Muscle layer of duodenum (tissue), 2 donors: ENCODE results near the gene SLC43A2.
A peak's percentile ranks its signal among the peaks of the same experiment; 100 is the strongest.

Experiments
- H3K27ac ChIP-seq: one replicate; pipeline ENCODE4 v1.7.0; 2013; ENCODE audit warnings: mild to moderate bottlenecking, low read length
- H3K27me3 ChIP-seq: one replicate; pipeline ENCODE4 v1.7.0; 2013; ENCODE audit warnings: low read depth, mild to moderate bottlenecking, control low read depth, low read length
- H3K36me3 ChIP-seq, 2 donors: one replicate each; pipeline ENCODE4 v1.7.0; 2013; ENCODE audit warnings: low read length in 2 of 2, control low read depth in 1 of 2, mild to moderate bottlenecking in 1 of 2; ENCODE audit not compliant: insufficient read depth in 2 of 2, control insufficient read depth in 1 of 2
- H3K4me1 ChIP-seq, 2 donors: one replicate each; pipeline ENCODE4 v1.7.0; 2013; ENCODE audit warnings: low read length in 2 of 2, mild to moderate bottlenecking in 2 of 2, control low read depth in 1 of 2, moderate library complexity in 1 of 2; ENCODE audit not compliant: insufficient read depth in 2 of 2, control insufficient read depth in 1 of 2
- H3K4me3 ChIP-seq, 2 donors: one replicate each; pipeline ENCODE4 v1.7.0; 2013; ENCODE audit warnings: low read length in 2 of 2, low read depth in 1 of 2, mild to moderate bottlenecking in 1 of 2
- H3K9me3 ChIP-seq, 2 donors: one replicate each; pipeline ENCODE4 v1.7.0; 2013; ENCODE audit warnings: low read length in 2 of 2, control low read depth in 1 of 2, mild to moderate bottlenecking in 1 of 2; ENCODE audit not compliant: control insufficient read depth in 1 of 2
- donor health status: healthy.

Gene SLC43A2

DNA sequence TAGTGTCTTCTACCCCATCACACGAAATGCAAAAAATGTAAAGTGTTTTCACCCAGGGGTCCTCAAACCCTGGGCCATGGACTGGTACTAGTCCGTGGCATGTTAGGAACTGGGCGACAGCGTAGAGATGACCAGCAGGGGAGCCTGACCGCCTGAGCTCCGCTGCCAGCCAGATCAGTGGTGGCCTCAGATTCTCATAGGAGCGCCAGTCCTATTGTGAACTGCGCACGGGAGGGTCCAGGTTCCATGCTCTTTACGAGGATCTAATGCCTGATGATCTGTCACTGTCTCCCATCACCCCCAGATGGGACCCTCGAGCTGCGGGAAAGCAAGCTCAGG lies 12.4 kb upstream of the SLC43A2 start:
- Histone ChIP-seq H3K4me1 (peaks cover 4 to 21% of the 10 kb centered on the region in 2 donors), H3K27ac (no peak overlapping the region), H3K36me3 (no peaks in the 10 kb centered on the region), H3K9me3 (no peaks in the 10 kb centered on the region), H3K4me3 (no peak overlapping the region), H3K27me3 (no peaks in the 10 kb centered on the region)

DNA sequence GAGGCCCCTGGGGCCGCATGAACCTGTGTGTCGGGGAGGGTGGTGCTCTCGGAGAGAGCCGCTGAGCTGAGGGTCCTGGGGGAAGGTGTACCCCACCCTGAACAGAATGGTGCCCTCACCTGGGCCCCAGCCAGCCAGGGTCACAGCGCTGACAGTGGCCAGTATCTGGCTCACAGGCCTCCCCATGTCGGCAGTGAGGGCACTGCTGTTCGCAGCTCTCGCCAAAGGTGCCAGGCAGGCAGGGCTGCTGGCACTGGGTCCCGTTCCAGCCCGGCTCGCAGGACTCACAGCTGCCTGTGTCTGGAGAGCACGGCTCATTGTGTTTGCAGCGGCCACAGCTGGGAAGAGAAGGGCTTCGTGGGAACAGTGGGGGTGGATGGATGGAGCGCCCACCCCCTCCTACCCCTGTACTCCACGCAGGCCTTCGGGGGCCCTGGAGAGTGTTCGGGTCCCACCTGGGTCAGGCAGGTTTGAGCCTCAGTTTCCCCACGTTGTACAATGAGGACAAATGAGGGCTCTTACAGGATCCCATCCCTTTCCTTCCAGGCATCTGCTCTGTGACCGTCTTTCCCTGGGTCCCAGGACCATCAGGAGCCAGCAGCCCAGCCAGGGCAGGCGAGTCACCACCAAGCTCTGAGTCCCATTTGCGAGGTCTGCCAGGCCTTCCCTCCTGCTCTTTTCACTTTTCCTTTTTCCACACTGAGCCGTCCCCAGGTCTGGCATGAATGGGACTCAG lies 11.9 kb upstream of the SLC43A2 start:
- Histone ChIP-seq H3K27me3 (no peaks in the 10 kb centered on the region), H3K9me3 (no peaks in the 10 kb centered on the region), H3K27ac (no peak overlapping the region), H3K36me3 (no peaks in the 10 kb centered on the region), H3K4me3 (no peak overlapping the region), H3K4me1 (peaks cover 4 to 15% of the 10 kb centered on the region in 2 donors)

DNA sequence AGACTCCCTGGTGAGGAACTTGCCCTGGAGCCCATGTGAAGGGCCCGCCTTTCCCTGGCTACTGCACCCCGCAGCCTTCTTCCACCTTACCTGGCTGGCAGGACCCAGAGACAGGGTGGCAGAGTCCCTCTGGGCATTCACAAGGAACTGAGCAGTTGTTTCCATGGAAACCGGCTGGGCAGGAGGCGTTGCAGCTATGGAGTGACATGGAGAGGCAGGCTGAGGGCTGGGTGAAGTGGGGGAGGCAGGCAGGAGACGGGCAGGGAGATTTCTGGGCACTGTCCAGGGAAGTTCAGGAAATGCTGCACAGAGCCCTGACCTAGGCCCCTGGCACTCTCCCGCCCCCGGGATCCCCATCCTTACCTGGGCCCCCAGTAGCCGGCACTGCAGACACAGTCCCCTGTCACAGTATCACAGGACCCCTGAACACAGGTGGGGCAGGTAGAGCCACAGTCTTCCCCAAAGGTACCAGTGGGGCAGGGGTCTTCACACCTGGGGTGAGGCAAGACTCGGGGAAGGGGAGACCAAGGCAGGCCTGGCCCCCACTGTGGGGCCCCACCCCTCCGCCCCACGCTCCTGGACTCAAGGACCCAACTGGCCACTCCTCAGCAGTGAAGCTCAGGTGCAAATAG lies 11.0 kb upstream of the SLC43A2 start:
- Histone ChIP-seq H3K36me3 (peaks cover 0 to 4% of the 10 kb centered on the region in 2 donors), H3K27ac (no peak overlapping the region), H3K27me3 (no peaks in the 10 kb centered on the region), H3K4me3 (no peak overlapping the region), H3K9me3 (no peaks in the 10 kb centered on the region), H3K4me1 (peaks cover 4 to 11% of the 10 kb centered on the region in 2 donors)

DNA sequence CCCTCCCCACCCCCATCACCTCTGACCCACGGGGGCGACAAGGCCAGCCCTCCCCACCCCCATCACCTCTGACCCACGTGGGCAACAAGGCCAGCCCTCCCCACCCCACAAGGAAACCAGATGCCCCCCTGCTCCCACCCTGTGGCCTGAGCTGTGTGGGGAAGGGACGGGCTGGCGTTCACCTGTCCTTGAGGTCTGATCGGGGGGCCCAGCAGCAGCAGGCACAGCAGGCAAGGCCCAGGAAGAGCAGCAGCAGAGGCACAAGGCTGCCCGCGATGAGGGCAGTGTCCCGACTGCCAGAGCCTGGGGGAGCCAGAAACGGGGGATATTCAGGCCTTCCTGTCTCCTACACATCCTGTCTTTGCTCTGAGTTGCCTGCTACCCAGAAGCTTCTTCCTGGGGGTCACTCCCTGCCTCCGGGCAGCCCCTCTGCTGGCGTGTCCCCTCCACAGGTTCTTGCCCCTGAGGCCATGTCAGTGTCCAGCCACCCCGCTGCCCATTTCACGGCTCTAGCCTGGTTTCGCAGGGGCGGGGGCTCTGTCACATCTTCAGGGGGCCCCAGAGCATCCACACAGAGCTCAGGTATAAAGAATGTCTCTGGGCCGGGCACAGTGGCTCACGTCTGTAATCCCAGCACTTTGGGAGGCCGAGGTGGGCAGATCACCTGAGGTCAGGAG lies 10.1 kb upstream of the SLC43A2 start:
- Histone ChIP-seq H3K27me3 (no peaks in the 10 kb centered on the region), H3K27ac (no peak overlapping the region), H3K4me3 (no peak overlapping the region), H3K9me3 (no peaks in the 10 kb centered on the region), H3K36me3 (peaks cover 0 to 4% of the 10 kb centered on the region in 2 donors), H3K4me1 (peaks cover 0 to 5% of the 10 kb centered on the region in 2 donors)

DNA sequence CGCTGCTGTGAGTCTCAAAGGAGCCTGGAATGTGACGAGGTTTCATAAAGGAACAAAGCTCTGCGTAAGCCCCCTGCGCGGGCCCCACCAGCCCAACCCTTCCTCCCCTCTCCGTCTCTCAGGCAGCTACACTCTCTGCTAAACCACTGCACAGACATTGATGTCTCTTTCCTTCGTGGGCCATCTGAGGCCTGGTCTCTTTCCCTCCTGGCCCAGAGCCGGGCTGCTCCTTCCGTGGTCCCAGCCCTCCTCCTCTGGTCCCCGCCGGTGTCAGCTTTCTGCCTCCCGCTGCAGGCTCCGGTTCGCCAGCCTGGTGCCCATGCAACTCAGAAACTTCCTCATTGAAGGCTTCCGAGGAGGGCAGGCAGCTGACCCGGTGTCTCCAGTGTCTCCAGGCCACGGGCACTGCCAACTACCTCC lies 9.5 kb upstream of the SLC43A2 start:
- H3K36me3 ChIP-seq, result peaks cover 0 to 4% of the 10 kb centered on the region in 2 donors
- no peaks in the 10 kb centered on the region for H3K9me3 ChIP-seq
- no peak overlapping the region for H3K4me3 ChIP-seq
- H3K4me1 ChIP-seq, result no peaks in the 10 kb centered on the region
- no peak overlapping the region for H3K27ac ChIP-seq
- no peaks in the 10 kb centered on the region for H3K27me3 ChIP-seq

DNA sequence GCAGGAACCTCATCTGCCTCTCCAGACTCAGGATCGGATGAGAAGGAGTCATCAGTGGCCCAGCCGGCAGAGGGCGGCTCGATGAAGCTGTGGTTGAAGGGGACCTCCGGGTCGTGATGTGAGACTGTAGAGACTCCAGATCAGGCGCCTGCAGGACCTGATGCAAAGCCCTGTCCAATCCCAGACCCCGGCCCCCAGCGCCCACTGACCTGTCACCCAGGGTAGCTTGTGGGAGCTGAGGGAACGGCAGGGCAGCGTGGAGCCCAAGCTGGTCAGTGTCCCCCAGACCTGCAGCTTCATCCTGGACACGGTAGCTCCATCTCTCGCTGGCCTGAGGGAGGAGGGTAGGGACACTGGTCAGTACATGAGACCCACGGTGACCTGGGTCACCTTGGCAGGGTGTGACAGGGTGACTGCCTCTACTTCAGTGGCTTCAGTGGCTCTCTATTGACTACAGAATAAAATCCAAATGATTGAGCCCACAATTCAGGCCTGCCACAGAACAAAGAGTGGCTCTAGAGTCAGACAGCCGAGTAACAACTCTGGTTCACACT lies 8.2 kb upstream of the SLC43A2 start:
- Histone ChIP-seq H3K36me3 (peaks cover 0 to 4% of the 10 kb centered on the region in 2 donors), H3K27ac (no peak overlapping the region), H3K27me3 (no peaks in the 10 kb centered on the region), H3K4me3 (no peak overlapping the region), H3K4me1 (no peaks in the 10 kb centered on the region), H3K9me3 (no peaks in the 10 kb centered on the region)

DNA sequence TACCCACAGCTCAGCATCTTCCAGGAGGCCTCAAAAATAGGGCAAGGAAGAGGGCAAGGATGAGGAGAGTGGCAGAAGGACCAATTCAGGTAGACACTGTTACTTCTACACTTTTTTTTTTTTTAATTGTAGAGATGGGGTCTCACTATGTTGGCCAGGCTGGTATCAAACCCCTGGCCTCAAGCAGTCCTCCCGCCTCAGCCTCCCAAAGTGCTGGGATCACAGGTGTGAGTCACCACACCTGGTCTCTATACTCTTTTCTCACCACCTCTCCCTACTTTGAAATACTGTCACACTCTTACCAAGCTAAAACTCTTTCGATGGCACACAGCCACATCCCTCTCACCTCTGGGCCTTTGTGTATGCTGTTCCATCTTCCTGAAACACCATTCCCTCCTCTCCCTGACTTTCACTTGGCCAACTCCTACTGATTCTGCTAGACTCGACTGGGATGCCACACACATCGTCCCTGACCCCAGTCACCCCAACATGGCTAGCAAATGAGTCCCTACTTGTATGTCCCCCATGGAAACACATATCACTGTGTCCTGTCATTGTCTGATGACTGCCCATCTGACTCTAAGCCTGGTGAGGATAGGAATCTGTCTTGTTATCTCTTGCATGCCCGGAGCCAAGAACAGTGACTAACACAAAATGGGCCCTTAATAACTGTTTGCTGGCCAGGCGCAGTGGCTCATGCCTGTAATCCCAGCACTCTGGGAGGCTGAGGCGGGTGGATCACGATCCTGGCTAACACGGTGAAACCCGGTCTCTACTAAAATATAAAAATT lies 7.2 kb upstream of the SLC43A2 start:
- no peak overlapping the region for H3K27ac ChIP-seq
- no peaks in the 10 kb centered on the region for H3K27me3 ChIP-seq
- peaks cover 0 to 4% of the 10 kb centered on the region in 2 donors for H3K36me3 ChIP-seq
- H3K9me3 ChIP-seq, result no peaks in the 10 kb centered on the region
- H3K4me3 ChIP-seq, result no peak overlapping the region
- no peaks in the 10 kb centered on the region for H3K4me1 ChIP-seq

DNA sequence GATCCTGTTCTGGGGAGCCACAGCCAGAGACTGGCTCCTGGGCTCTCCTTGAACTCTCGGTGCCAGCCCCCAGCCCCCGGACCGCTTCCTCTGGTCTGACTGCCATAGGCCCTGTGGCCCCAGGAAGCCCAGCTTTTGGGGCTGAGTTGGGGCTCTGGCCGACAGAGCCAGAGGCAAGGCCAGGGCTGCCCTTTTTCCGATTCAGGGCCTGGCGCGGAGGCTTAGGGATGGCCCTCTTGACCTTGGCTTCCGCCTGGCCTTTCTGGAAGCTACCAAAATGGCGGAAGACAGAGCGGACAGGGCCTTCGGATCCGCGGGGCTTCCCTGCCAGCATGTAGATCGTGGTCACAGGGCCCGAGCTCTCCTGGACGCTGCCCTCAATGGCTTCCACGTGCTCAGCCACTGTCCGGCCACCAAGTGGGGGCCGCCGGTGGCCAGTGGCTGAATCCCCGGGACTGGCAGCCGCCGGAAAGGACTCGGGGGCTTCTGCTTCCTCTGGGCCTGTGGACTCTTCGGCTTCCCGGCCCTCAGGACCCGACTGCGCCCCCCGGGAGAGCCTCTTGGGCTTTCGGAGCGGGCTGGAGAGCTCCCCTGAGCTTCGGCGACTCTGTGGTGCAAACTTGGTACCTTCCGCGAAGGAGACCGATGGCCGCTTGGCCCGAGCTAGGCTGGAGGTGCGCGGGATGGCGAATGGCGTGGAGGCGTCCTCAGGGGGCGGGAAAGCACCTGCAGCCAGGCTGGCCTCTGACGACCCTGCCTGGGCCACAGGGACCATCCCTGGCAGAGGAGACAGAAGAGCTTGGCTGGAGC lies 6.4 kb upstream of the SLC43A2 start:
- peaks cover 0 to 2% of the 10 kb centered on the region in 2 donors for H3K4me1 ChIP-seq
- H3K36me3 ChIP-seq, result peaks cover 0 to 4% of the 10 kb centered on the region in 2 donors
- H3K4me3 ChIP-seq, result no peak overlapping the region
- H3K9me3 ChIP-seq, result no peaks in the 10 kb centered on the region
- H3K27me3 ChIP-seq, result no peaks in the 10 kb centered on the region
- no peak overlapping the region for H3K27ac ChIP-seq

DNA sequence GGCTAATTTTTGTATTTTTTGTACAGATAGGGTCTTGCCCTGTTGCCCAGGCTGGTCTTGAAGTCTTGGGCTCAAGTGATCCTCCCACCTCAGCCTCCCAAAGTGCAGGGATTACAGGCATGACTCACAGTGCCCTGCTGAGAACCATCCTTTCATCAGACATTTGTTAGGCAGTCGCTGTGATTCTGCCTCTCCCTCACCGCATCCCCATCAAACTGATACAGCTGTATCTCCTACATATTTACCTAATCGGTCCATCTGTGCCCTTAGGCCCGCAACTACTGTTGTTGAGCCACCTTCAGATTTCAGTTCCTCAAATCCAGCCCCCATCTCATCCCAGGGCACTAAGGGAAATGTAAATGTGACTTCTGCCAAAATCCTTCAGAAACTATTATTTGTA lies 2.0 kb upstream of the SLC43A2 start:
- no peak overlapping the region for H3K27ac ChIP-seq
- H3K4me1 ChIP-seq, result peaks cover 13 to 31% of the 10 kb centered on the region in 2 donors
- H3K27me3 ChIP-seq, result no peaks in the 10 kb centered on the region
- H3K36me3 ChIP-seq, result peaks cover 0 to 4% of the 10 kb centered on the region in 2 donors
- no peak overlapping the region for H3K4me3 ChIP-seq
- H3K9me3 ChIP-seq, result no peaks in the 10 kb centered on the region

DNA sequence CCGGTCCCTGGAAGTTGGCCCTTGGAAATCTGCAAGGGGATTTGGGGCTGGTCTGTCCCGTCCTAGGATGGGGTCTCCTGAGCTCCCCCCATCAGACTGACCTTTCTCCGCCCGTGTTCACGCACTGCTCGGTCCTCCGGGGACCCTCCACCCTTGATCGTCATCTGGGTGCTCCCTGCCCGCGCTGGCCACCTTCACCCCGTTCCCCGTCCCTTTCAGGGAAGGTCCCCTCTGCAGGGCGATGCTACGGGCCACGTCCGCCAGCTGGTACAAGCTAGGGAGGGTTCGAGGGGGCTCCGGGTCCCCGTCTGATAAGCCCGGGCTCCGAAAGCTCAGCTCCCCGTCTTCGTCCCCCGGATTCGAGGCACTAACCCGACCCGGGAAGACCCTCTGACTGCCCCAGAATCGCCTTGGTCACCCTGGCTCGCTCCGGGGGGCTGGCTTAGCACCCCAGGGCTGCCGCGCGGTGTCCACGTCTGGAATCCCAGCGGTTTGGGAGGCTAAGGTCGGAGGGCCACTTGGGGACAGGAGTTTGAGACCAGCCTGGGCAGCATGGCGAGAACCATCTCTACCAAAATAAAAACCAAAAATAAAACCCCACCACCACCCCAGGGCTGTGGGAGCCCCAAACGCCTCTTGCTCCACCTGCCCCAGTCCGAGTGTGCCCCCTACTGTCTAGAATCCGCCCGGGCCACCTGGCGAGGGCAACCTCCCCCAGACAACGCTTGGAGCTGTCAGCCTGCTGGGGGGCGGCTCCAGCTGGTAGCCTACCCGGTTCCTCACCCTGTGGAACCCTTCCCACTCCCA lies 1.1 kb upstream of the SLC43A2 start:
- no peaks in the 10 kb centered on the region for H3K9me3 ChIP-seq
- H3K27me3 ChIP-seq, result no peaks in the 10 kb centered on the region
- H3K27ac ChIP-seq, result peak overlapping the region; percentile 8
- peak overlapping the region; percentile 56 to 92 for H3K4me3 ChIP-seq
- H3K36me3 ChIP-seq, result no peaks in the 10 kb centered on the region
- H3K4me1 ChIP-seq, result peaks cover 13 to 31% of the 10 kb centered on the region in 2 donors
